ENCODE data around the gene TIMM50. TPM values are rescaled to one million over a fixed set of nuclear protein-coding genes. Genes with fewer than 3 reads are reported as not detected.

The TIMM50 gene
- total RNA-seq = 10 to 100 TPM; 35.0 to 41.9 (median 37.1) TPM

DNA sequence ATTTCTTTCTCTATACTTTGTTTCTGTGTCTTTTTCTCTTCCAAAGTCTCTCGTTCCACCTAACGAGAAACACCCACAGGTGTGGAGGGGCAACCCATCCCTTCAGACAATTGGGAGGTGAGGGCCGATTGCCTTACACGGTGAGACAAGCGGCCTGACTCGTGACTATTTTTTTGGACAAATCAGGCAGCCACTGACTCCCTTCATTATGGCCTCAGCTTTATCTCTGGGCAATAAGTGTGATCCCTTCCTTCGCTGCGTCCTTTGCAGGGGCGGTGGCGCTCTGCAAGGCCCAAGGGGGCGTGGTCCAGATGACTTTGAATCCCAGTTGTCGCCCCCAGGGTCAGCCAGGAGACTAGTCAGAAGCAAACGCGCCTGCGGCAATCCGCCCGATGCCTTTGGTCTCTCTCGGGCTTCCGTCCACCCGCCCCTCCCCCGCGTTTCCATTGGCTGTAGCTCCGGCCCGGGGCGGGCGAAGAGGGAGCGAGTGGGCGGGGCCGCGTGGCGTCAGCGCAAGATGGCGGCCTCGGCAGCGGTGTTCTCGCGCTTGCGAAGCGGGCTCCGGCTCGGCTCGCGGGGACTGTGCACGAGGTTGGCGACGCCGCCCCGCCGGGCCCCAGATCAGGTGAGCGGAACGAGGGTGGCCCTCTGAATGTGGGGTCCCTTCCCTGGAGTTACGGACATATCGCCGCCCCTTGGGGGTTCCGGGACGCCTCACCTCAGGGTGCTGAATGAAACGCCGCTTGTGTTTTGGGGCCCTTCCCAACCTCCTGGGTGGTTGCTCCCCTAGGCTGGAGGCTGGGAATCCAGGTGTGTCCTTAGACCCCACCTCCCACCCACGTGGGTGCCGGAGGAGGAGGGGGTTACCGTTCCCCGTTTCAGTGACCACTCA lies at the start of gene TIMM50:
Gene TIMM50 (plus strand): TSS at position 502 of the 892 bp plus-strand sequence. CDS start 16 bp downstream, at position 518.
- 1% methylated on average over 29 to 47 of the region's 62 CpGs for WGBS, 2 donors
- DNase-seq (ENCODE audit: low spot score in 2 of 2) = peak; percentile 95 to 99
- peak in 1 of 2 donors; percentile 42 for TF ChIP-seq POLR2A (IDR thresholded peaks at IDR 0.05)
- TF ChIP-seq, protein P1, sequence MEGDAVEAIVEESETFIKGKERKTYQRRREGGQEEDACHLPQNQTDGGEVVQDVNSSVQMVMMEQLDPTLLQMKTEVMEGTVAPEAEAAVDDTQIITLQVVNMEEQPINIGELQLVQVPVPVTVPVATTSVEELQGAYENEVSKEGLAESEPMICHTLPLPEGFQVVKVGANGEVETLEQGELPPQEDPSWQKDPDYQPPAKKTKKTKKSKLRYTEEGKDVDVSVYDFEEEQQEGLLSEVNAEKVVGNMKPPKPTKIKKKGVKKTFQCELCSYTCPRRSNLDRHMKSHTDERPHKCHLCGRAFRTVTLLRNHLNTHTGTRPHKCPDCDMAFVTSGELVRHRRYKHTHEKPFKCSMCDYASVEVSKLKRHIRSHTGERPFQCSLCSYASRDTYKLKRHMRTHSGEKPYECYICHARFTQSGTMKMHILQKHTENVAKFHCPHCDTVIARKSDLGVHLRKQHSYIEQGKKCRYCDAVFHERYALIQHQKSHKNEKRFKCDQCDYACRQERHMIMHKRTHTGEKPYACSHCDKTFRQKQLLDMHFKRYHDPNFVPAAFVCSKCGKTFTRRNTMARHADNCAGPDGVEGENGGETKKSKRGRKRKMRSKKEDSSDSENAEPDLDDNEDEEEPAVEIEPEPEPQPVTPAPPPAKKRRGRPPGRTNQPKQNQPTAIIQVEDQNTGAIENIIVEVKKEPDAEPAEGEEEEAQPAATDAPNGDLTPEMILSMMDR (IDR thresholded peaks at IDR 0.05) = no peak
- intact Hi-C loops (cut with DNase I; ENCODE audit: low total_unique reads) = no loop called here
- peak within 1 kb of the TSS; percentile 99 for H3K4me3 ChIP-seq (ENCODE audit: low read depth, poor library complexity, severe bottlenecking)

DNA sequence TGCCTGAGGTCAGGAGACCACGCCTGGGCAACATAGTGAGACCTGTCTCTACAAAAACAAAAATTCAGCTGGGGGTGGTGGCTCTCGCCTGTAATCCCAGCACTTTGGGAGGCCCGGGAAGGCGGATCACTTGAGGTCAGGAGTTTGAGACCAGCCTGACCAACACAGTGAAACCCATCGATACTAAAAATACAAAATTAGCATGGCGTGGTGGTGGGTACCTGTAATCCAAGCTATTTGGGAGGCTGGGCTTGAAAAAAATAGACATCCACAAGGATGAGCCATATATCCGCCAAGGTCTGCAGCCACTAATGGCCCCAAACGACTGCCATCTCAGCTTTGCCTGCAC lies 48.0 kb upstream of the TIMM50 start:
- DNase-seq (ENCODE audit: low spot score in 2 of 2) = no peak
- intact Hi-C loops (cut with DNase I; ENCODE audit: low total_unique reads) = no loop called here
- WGBS, 2 donors = 92 to 96% methylated on average over 8 of the region's 8 CpGs
- TF ChIP-seq, protein P1 (IDR thresholded peaks at IDR 0.05) = no peak
- no peak for TF ChIP-seq POLR2A (IDR thresholded peaks at IDR 0.05)
- H3K4me3 ChIP-seq (ENCODE audit: low read depth, poor library complexity, severe bottlenecking) = no peak overlapping the region

DNA sequence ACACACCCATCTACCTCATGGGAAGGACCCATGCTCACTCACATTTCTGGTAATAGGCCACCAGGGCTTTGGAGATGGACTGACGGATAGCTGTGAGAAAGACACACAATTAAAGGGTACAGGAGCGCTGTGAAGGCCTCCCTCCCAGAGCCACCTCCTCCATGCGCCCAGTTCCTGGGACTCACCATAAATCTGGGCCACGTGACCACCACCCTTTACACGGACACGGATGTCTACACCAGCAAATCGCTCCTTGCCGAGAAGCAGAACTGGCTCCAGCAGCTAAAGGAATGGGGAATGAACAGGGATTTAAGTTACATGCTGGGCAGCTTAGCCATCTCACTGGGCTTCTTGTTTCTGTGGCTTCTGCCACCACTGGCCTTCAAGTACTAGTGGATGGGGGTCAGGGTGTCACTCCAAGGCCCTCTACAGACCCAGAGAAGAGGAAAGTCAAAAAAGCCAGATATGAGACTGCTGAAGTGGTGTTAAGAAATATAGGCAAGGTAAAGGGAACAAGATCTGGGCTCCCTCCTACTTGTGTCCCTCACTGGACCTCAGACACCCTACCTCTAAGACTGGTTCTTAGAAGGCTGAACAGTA lies 47.1 kb upstream of the TIMM50 start:
- 94 to 97% methylated on average over 8 of the region's 8 CpGs for WGBS, 2 donors
- TF ChIP-seq, protein P1 (IDR thresholded peaks at IDR 0.05) = no peak
- TF ChIP-seq POLR2A (IDR thresholded peaks at IDR 0.05) = no peak
- intact Hi-C loops (cut with DNase I; ENCODE audit: low total_unique reads) = no loop called here

GRCh38 chr19:39434123-39435076 lies 46.2 kb upstream of the TIMM50 start:
- no peak for DNase-seq (ENCODE audit: low spot score in 2 of 2)
- H3K4me3 ChIP-seq (ENCODE audit: low read depth, poor library complexity, severe bottlenecking) = peak overlapping the region; percentile 83
- intact Hi-C loops (cut with DNase I; ENCODE audit: low total_unique reads) = no loop called here
- no peak for TF ChIP-seq POLR2A (IDR thresholded peaks at IDR 0.05)
- TF ChIP-seq, protein P1 (IDR thresholded peaks at IDR 0.05) = no peak
- WGBS, 2 donors = 38 to 44% methylated on average over 10 of the region's 10 CpGs

More for the DNA sequence above, 47.1 kb upstream of the TIMM50 start:
- DNase-seq (ENCODE audit: low spot score in 2 of 2) = no peak
- H3K4me3 ChIP-seq (ENCODE audit: low read depth, poor library complexity, severe bottlenecking) = no peak overlapping the region

DNA sequence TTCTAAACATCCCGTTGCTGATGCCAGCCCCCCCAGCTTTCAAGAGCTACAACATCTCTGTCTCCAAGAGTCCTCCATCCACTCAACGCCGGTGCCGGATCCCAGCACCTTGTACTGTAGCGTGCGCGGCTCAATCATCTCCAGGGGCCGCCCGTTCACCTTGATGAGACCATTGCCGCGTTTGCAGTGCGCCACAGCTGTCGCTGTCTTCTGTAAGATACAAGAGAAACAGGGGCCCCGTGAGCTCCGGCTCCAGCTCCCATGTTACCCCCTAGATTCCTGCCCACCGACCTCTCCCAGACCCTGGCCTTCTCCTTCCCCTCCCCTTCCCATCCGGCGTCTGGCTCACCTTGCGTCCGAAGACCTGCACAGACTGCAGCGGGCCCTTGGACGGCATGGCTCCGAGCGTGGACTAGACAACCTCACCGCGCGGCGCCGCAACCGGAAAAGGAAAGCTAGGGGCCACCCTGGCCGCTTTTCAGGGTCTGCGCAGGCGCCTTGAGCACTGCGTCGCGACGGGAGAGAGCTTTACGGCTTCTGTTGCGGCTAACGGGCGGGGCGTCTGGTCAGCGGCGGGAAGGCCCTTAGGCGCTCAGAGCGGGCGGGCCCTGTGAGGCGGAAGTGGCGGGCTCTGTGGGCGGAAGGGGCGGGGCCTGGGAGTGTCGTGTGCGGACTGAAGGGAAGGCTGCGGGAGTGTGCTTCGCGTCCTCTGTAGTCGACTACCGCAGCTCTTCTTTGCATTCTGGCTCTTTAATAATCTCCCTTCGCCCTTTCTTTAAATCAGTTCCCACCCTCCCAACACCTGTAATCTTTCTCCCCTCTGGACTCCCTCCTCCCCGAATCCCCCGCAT lies 44.9 kb upstream of the TIMM50 start, which contains the start of gene RPS16:
Gene RPS16 (minus strand): TSS at position 451 of the 851 bp plus-strand sequence. CDS start 54 bp downstream, at position 397.
- peak in 1 of 2 donors; percentile 75 for TF ChIP-seq POLR2A (IDR thresholded peaks at IDR 0.05)
- TF ChIP-seq, protein P1 (IDR thresholded peaks at IDR 0.05) = no peak
- 0 to 1% methylated on average over 47 to 60 of the region's 61 CpGs for WGBS, 2 donors
- DNase-seq (ENCODE audit: low spot score in 2 of 2) = peak; percentile 97 to 100
- intact Hi-C loops (cut with DNase I; ENCODE audit: low total_unique reads) = no loop called here
- peak within 1 kb of the TSS; percentile 83 for H3K4me3 ChIP-seq (ENCODE audit: low read depth, poor library complexity, severe bottlenecking)

Data from lower leg skin (tissue), 4 donors.